GM12872 (cell line): ENCODE results near the gene CUZD1.

Source experiments
- TF ChIP-seq, protein P1 (sequence below): IDR thresholded peaks from 3 replicates; pipeline ENCODE4 v1.5.1; 2011; ENCODE audit warnings: low read depth, mild to moderate bottlenecking, low read length, moderate library complexity; ENCODE audit not compliant: insufficient read depth

Gene CUZD1

DNA sequence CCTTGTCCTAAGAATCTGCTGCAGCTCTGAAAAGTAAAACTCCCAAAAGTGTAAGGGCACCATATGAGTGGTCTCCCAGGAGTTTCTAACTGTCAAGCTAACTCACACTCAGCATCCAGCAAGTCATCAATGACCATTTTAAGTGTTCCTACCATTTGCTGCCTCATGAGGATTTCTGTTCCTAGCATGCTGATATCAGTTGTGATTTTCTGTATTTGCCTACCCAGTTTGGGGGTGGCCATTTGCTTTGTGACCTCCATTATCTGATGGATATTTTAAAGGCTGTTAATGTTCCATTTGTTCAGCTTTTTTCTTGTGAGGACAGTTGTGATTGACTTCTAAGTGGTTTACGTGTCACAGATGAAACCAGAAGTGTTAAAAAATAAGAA lies 30.8 kb upstream of the CUZD1 start:
- TF ChIP-seq, protein P1, sequence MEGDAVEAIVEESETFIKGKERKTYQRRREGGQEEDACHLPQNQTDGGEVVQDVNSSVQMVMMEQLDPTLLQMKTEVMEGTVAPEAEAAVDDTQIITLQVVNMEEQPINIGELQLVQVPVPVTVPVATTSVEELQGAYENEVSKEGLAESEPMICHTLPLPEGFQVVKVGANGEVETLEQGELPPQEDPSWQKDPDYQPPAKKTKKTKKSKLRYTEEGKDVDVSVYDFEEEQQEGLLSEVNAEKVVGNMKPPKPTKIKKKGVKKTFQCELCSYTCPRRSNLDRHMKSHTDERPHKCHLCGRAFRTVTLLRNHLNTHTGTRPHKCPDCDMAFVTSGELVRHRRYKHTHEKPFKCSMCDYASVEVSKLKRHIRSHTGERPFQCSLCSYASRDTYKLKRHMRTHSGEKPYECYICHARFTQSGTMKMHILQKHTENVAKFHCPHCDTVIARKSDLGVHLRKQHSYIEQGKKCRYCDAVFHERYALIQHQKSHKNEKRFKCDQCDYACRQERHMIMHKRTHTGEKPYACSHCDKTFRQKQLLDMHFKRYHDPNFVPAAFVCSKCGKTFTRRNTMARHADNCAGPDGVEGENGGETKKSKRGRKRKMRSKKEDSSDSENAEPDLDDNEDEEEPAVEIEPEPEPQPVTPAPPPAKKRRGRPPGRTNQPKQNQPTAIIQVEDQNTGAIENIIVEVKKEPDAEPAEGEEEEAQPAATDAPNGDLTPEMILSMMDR = no peak

DNA sequence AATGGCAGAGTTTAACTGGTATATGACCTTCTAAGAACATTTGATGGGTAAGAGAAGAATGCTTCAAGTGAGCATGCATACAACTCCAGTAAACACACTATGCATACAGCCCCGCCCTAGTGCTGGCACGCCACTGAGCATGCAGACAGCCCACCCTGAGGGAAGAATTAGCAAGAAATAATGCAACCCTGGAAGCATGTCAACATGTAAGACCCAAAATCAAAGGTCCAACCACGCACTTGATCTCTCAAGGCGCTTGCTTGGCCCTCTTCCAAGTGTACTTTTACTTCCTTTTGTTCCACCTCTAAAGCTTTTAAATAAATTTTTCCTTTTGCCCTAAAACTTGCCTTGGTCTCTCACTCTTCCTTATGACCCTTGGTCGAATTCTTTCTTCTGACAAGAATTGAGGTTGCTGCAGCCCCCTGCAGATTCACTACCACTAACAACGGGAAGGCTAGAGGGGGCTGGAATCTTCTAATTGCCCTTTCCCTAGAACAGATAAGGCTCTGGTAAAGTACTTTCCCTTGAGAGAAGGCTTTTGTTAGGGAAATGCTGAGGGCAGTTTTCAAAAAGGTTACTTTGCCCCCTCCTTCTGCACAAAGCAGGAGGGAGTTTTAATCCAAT lies 30.3 kb upstream of the CUZD1 start:
- TF ChIP-seq, protein P1 = no peak

DNA sequence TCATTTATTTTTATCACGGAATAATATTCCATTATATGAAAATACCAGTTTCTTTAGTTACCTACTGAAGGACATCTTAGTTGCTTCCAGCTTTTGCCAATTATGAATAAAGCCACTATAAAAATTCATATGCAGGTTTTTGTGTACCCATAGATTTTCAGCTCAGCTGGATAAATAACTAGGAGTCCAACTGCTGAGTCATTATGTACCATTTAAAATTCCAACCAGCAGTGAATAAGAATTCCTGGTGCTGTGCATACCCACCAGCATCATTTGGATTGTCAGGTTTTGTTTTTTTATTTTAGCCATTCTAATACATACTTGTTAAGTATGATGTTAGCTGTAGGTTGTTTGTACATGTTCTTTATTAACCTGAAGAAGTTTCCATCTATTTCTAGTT lies 19.2 kb upstream of the CUZD1 start:
- TF ChIP-seq, protein P1 = no peak

DNA sequence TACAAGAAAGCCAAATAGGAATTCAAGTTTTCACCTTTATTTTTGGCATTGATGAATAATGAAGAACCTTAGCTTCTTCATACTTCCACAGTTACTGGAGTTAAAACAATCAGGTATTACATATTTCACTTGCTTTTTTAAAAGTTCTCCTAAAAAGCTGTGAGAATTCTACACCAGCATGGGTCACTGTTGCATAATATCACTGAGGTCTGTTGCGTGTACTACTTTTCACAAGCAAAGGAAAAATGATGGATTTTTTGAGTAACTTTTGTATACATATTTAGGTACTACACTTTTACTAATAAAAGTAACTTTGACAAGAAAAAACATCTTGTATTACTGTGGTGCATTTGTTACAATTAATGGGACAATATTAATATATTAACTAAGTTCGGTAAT lies 18.5 kb upstream of the CUZD1 start:
- TF ChIP-seq, protein P1 = no peak

DNA sequence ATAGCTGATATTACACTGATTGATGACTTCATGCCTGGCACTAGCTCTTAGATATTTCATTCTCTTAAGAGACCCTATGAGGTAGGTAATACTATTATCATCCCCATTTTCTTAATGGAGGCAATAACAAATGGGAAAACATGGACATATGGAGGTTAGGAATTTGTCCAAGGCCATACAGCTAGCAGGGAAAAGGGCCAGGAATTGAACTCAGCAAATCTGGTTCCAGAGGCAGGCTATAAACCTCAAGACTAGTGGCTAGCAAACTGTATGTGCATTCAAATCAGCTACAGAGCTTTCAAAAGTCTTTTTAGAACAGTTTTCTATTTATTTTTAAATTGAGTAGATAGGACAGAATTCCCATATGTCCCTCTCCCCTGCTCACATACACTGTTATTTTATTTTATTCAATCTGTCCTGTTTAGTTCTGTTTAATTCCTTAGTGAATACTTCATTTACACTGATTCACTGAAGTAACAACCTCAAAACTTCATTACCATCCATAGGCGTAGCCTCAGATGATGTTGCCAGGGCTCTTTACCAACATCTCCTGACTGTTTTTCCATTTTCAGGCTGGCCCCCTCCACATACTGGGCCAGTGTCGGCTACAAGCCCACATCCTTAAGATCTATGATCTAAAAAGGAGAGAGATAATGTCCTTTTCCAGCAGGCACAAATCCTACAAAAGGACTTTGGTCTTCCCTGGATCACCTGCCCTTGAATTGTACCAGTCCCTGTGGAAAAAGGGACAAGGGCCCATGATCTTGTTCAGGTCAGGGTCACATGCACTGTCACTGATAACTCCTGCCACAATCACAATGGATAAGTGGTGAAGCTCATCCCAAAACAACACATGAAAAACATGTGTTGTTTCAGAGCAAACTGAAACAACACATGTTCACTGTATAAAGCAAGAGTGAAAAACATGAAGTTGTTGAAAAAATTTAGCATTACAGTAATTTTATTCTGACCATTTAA lies 17.8 kb upstream of the CUZD1 start:
- TF ChIP-seq, protein P1 = no peak

DNA sequence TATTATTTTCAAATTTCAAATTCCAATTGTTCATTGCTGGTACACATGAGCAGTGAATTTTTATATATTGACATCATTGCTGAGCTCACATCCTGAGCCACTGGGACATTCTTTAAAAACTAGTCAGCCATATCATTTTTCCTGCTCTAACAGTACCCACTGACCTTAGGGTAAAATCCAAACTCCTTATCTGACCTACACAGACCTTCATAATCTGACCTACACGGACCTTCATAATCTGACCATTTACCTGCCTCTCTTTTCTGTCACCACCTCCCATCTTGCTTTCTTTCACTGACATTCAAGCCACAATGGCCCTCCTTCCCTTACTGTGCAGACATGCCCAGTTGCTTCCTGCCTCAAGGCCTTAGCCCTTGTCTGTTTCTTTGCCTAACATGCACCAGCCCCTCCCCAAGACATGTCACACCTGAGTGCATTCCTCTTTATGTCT lies 16.1 kb upstream of the CUZD1 start:
- TF ChIP-seq, protein P1 = no peak

DNA sequence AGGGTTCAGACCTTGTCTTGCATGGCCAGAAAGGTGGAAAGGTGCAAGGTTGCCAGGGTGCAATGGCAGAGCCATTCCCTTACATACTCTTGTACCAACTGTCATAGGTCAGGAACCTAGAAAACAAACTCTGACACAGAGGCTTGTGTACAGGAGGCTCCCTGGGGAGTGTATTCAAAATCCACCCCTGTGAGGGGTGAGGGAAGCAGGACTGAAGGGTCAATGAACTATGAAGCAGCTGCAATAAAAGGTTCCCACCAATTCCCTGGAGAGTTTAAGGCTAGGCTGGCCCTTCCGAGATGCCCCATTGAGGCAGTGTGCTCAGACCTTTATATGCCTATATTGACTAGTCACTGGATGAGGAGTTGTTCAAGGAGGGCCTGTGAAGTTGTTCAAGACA lies 13.9 kb upstream of the CUZD1 start:
- TF ChIP-seq, protein P1 = no peak
